Stimulated activated CD8-positive, alpha-beta memory T cell treated with anti-CD3 and anti-CD28 coated beads, Interleukin-12 subunit alpha, Interleukin-12 subunit beta, amount 100 ng/mL, for 24 hours (primary cell): Measurements from ENCODE around the gene MTARC2.
"Not testable (repeated sequence)": the region's sequence is repeated elsewhere in the genome, so short reads cannot be mapped to it uniquely, and the experiment has no call there.

Experiments
- DNase-seq: peaks from one replicate; pipeline ENCODE4 v3.0.0-alpha.2; 2020; ENCODE audit errors: extremely low read depth

The MTARC2 gene

DNA sequence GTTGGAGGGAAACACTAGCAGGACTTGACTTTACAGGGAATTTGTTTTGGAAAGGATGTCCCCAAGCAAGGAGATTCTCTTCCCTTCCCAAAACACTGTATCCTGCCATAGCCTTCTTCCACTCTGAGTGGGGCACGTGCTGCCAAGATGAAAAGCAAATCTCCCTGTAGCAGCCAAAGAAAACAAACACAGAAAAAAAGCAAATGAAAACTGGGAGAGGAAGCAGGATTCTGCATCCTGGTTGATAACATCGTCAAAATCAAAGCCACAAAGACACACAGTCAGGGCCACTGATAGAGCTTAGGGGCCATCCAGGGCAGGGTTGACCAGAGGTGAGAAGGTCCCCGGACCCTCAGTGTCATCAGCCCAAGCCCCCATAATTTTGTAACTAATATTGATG is 16.0 kb upstream of the MTARC2 start:
- no peak for DNase-seq

DNA sequence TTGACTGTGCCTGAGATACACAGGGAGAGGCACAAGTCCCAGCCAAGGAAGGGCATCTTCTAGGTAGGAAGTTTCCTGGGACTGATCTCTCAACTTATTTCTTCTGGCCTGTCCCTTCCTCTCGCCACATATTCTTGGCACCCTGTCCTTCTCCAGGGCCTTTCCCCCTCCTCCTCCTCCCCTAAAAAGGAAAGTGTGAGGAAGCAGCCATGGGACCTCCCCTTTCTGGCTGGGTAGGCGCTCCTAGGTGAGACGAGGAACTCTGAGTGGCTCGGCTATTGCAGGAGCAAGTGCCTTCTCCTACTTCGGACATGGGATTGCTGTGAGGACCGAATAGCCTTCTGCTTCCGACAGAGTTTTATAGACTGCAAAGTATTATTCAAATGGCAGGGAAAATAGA is 15.5 kb upstream of the MTARC2 start:
- DNase-seq, result no peak

DNA sequence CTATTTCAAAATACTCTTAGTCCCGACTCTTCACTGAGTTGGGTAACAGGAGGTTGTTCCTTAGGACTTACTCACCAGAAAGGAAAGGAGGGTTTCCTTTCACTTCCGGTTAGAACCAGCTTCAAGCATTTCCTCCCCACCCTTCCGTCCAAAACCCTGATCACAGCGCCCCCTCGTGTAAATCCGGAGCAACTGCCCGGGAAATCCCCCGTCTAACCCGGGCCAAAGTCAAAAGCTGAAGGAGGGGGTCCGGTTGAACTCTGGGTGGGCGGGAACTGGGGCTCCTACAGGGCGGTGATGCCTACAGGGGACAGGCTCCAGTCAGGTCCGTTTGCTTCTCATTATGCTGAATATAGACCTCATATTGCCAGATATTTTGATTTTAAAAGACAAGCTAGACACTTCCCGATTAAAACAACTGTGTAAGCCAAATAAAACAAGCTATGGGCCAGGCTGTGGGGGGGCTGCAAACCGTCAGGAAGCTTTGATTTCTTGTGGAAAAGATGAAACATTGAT is 15.0 kb upstream of the MTARC2 start:
- DNase-seq, result peak; percentile 34

DNA sequence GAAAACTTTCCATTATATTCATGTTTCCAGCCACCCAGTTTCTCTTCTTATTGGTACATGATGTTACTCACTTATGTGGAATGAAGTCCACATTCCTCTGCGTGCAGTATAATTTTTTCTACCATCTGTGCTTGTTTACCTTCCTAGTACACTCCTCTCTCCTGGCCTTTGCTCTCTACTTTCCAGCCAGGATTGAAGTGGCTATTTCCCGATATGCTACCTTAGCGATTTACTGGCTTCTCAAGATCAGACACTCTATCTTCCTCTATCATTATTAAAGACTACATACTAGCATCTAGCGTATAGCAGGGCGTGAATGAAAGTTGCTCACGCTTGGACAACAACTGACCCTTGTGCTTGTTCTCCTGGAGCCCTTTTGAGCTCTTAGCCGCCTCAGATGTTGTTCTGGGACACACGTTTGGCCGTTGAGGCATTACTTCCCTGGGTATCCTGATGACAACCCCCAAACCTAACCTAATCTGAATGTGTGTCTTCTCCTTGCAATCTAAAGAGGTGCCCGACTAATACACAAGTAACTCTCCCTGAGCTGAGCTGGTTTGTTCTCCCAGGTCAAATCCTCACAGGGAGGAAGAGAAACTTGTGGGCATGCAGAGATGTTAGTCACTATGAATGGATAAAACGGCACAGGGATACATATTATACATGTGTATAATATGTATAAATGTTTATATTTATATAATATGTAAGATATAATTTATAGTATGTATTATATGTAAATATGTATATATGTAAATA is 13.4 kb upstream of the MTARC2 start:
- no peak for DNase-seq

DNA sequence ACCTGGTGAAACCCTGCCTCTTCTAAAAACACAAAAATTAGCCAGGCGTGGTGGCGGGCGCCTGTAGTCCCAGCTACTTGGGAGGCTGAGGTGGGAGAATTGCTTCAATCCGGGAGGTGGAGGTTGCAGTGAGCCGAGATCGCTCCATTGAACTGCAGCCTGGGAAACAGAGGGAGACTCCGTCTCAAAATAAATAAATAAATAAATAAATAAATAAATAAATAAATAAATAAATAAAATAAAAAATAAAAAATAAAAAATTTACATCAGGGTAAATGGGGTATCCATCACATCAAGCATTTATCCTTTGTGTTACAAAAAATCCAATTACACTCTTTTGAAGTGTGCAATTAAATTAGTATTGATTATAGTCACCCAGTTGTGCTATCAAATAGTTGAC is 11.8 kb upstream of the MTARC2 start:
- not testable (repeated sequence) for DNase-seq

DNA sequence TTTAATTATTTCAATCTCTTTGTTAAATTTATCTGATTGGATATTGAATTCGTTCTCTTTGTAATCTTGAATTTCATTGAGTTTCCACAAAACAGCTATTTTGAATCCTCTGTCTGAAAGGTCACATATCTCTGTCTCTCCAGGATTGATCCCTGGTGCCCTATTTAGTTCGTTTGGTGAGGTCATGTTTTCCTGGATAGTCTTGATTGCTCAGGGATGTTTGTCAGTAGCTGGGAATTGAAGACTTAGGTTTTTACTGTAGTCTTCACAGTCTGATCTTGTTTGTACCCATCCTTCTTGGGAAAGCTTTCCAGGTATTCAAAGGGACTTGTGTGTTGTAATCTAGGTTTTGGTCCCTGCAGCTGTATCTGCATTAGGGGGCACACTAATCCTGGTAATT is 6.8 kb upstream of the MTARC2 start:
- DNase-seq, result no peak

DNA sequence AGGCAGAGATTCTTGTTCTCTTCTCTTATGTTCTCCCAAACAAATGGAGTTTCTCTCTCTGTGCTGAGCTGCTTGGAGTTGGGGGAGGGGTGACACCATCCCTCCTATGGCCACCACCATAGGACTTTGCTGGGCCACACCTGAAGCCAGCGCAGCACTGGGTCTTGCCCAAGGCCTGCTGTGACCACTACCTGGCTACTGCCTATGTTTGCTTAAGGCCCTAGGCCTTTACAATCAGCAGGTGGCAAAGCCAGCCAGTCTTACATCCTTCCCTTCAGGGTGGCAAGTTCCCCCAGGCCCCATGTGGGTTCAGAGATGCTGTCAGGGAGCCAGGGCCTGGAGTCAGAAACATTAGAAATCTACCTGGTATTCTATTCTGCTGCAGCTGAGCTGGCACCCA is 6.3 kb upstream of the MTARC2 start:
- no peak for DNase-seq

DNA sequence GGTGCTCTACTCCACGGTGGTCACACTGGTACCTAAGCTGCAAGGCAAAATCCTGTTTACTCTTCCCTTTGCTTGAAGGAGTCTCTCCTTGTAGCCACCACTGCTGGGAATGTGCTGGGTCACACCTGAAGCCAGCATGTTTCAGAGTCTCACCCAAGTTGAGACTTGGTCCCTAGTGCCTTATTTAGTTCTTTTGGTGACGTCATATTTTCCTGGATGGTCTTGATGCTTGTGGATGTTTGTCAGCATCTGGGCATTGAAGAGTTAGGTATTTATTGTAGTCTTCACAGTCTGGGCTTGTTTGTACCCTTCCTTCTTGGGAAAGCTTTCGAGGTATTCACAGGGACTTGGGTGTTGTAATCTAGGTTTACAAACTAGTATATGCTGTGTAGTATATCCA is 5.6 kb upstream of the MTARC2 start:
- DNase-seq, result no peak

DNA sequence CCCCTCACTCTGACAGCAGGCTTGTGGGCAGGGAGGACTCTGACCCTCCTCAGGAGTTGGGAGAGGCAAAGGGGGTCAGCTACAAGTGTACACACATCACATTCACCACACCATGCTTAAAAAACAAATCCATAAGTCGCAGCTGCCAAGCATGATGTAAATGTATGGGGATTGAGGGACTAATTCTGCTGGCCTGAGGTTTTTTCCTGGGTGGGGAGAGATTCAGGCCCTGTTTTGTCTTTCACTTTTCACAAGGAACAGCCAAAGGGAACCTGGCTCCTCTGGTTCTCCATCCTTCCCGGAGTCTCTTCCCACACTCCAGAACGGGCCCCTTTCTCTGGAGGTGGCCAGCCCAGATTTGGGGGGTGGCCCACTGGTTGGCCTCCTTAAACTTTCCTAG is 1.3 kb upstream of the MTARC2 start:
- no peak for DNase-seq

DNA sequence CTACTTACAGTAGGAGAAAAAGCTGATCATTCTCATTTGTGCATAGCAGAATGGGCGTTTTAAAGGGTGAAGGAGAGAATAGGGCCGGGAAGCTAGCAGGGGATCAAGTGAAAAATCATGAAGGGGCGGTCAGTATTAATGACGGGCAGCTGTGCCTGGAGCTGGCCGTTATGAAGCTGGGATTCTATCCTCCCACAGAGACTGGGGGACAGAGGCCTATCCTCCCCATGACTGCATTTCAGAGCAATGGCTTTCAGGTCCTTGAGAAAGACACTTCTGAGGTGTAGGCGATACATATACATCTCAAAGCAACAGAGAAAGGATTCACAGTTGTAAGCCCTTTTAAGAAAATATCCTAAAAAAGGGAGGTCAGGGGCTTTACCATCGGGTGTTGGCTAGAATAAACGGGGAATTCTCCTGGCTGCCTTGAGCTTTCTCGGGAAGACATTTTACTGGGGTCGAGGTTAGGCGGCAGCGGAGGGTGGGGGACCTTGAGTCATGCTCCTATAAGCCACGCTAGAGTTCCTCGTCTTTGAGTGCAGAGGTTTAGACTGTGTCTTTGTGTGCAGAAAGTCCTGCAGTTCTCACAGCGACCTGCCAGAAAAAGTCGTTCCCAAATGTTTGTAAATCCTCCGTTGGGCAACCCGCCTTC is 559 bp upstream of the MTARC2 start:
- DNase-seq, result no peak

DNA sequence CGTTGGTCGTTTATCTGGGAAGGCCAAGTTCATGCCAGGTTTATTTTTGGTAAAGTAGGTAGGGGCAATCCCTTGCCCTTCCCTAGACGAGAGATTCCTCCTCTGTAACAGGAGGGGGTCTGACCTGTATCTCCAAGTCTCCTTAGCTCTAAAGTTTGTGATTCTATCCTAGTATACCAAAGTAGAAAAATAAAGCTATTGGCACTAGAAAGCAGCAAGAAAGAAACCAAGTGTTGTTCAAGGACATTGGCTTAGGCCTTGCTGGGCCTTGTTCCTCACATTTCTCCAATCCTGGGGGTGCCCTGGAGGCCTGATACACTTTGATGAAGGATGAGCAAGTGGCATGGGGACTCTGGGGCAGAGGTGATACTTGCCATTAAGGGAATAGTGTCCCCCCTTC is 814 bp downstream of the MTARC2 start:
- no peak for DNase-seq

DNA sequence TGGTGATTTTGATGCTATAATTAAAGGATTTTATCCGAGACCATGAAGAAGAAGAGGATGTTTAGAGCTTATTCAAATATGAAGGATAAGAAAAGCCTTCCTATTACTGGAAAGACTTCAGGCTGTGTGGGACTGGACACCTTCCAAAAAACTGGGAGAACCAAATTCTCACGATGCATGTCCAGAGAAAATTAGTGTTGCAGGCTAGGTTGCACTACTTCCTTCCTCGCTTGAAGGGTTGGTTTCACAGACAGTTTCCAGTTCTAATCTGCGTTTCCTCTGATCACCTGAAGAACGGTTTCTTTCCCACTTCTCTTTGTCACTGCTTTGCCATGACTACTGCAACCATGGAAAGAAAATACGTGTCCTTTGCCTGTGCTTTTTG is 2.0 kb downstream of the MTARC2 start:
- DNase-seq, result no peak

DNA sequence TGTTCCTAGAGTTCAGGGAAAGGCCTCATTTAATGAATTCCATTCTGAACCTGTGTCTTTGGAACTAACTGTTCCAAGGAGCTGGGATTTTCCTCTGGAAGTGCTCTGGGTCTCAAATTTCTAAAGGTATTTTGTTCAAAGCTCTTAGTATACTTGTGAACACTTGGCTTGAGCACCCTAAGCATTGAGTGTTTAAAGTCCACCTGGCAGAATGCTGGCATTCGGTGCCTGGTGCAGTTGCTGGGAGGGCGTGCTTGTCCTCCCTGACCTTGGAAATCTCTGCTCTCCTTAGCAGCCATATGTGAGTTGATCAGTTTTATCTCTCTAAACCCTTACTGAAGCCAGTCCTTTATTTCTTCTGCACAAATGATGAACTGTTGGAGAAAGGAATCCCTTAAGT is 3.0 kb downstream of the MTARC2 start:
- DNase-seq, result no peak

DNA sequence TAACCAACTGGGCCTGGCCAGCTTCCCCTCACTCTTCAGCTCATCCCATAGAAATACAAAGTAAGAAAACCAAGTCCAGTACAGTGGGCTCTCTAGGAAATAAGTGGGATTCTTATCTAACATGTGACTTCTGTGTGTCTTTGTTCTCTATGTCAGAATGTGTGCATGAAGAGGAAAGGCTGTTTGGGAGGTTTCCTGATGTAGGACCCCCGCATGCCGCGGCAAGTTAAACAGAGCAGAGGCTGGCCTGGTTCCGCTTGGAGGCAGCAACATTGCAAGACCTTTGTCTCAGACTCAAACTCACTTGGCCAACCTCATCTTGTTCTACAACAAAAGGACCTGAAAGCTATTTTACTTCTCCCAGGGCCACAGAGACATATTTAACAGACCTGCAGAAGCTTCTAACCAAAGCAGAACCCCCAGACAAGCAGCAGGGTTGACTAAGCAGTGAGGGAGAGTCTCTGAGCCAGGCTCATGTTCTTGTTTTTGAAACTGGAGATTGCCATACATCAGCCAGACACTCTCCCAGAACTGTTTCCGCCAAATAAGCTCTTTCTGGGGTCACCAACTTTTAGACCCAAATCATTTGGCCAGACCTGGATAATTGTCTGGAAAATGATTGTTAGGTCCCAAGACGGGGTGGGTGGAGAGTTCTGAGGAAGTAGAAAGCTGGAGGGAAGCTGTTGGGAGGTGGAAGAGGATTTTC is 6.2 kb downstream of the MTARC2 start:
- DNase-seq, result no peak

DNA sequence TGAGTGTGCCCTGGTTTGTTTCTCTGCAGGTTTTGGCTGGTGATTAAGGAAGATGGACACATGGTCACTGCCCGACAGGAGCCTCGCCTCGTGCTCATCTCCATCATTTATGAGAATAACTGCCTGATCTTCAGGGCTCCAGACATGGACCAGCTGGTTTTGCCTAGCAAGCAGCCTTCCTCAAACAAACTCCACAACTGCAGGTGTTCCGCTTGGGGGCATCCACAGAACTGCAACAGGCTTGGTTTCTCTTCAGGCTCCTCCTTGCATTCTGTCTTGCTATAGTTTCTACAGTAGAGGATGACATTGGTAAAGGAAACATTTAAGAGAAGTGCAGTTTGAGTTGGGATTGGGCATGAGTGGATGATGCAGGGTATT is 6.8 kb downstream of the MTARC2 start:
- no peak for DNase-seq

DNA sequence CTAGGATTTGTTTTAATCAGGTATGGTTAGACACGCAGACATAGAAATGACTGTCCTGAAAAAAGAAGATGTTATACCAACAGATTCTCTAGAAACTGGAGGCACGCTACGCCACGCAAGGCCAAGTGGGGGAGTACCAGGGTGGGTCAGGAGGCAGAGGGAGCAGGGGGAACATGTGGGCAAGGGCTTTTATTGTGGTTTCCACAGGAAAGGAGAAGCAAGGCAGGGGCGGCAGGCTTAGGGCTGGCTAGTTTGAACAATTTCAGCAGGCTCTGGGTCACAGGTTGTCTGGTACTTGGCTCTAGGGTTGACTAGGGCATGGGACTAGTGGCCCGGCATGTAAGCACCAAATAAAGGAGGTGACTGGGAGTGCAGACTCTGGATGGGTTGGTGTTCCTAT is 7.2 kb downstream of the MTARC2 start:
- DNase-seq, result no peak

DNA sequence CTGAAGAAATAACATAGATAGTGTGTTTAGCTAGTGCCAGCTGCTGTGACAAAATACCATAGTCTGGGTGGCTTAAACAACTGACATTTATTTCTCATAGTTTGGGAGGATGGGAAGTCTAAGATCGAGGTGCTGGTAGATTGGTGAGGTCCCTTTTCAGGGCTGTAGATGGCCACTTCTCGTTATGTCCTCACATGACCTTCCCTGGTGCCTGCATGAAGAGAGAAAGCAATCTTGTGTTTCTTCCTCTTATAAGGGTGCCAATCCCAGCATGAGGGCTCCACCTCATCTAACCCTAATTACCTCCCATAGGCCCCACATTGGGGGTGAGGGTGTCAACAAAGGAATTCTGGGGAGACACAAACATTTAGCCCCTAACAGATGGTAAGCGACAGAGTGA is 9.3 kb downstream of the MTARC2 start:
- DNase-seq, result no peak

DNA sequence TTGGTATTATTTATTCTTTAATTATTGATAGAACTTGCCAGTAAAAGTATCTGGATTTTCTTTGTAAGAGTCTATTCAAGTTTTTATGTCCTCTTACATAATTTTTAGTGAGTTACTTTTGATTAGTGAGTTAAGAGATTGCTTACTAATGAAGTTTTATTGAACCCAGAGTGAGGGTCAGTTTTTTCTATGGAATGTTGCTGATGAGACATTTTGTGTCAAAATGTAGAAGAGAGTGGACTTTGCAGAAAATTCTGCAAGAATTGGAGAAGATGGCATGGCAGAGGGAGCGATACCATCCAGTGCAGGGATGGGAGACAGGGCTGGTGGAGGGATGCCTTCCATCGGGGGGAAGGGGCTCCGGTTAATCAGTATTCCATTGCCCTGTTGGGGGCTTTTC is 11.0 kb downstream of the MTARC2 start:
- no peak for DNase-seq

DNA sequence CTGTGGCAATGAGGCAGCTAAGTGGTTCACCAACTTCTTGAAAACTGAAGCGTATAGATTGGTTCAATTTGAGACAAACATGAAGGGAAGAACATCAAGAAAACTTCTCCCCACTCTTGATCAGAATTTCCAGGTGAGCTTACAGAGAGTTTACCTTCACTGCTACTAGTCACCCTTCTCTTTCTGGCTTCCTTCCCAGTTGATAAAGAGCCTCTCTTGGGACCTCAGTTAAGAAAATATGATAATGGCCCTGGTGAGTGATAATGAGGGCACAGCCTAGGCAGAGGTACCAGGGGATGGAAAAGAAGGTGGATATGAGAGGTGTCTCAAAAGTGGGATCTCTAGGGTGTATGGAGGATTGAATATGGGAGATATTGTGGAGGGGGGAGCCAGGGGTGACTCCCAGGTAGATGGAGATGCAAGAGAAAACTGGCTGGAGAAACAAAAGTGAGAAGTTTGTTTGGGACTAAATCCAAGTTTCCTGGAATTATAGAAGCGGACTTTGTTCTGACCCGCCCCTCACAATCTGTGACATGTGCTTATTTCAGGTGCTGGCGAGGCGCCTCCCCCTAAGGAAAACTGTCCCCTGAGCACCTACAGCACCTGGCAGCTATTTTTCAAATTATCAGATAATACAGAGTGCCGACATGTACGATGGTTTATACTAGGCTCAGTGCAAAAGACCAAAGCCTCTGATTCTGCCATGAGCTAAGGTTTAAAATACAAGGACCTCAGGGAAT is 13.7 kb downstream of the MTARC2 start:
- no peak for DNase-seq

DNA sequence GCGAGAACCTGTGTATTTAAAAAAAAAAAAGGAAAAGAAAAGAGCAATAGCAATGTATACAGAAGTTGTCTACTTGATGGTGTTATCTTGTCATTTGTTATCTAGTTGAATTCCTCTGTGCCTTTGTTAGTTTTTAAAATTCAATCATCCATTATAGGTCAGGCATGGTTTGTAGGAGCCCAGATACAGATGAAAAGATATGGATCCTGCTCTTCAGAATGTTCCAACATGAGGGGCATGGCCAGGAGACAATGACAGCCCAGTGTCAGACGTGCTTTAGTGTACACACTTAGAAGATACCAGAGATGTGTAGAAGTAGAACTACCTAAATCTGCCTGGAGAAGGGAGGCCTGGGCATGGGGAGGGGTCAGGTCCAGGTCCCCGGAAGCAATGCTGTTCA is 16.6 kb downstream of the MTARC2 start:
- no peak for DNase-seq

DNA sequence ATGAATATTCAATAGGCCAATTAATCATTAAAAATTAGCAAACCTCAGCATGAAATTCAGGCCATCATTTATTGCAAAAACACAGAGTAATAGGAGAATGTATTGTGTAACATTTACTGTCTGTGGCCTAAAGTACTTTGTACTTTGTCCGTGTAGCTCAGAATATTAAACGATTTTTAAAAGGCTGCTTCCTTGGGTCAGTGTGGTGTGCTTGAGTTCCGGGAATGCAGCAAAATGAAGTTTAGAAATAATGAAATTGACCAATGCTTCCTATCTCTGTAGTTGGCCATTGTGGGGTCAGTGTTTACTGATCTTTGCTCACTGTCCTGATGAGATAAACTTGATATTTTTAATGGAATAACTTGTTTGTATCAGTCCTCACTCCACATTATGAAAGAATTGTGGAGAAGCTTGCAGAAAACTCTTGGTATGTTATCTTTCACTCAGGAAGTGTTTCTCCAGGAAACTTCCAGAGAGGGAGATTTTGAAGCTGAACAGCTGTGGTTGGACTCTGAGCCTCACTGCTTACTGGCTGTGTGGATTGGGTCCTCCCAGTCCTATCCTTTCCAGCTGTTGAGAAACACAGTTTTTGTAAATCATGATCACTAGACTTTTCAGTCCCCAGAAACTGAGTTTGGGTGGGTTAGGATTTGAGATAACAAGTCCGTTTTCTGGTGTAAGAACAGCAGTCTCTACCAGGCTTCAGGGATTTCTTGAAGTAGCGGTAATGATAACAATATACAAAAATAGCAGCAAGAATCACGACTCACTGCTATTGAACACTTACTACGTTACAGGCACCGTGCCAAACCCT is 19.4 kb downstream of the MTARC2 start:
- no peak for DNase-seq
